Activated naive CD4-positive, alpha-beta T cell (primary cell): ENCODE measurements around the gene SUN1.

Experiments used
- DNase-seq, 4 experiments: peaks; one replicate each; lab custom pipeline; 2025; lab: John Stamatoyannopoulos, UW

Gene SUN1

GRCh38 chr7:877312-878232 is 45.3 kb downstream of the SUN1 start:
- DNase-seq, result no peak

DNA sequence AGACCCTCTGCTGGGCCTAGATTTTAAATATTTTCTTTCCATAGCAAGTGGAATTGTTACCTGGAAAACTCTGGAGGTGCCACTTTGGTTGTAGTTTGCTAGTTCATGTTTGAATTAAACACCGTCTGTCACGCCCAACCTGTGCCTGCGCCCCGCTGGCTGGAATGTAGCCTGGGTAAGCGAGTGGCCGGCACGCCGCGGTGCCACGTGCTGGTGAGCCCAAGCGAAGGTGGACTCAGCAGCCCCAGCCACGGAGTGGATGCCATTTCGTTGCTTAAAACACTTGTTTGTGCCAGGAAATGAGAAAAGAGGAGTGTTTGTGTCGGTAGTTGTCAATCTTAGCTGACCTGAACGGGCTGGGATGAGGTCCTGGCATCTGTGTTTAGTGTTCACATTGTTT is 46.8 kb downstream of the SUN1 start:
- DNase-seq, result no peak

GRCh38 chr7:879706-880105 is 47.4 kb downstream of the SUN1 start:
- DNase-seq, result no peak

GRCh38 chr7:880450-880849 is 48.2 kb downstream of the SUN1 start:
- no peak for DNase-seq

DNA sequence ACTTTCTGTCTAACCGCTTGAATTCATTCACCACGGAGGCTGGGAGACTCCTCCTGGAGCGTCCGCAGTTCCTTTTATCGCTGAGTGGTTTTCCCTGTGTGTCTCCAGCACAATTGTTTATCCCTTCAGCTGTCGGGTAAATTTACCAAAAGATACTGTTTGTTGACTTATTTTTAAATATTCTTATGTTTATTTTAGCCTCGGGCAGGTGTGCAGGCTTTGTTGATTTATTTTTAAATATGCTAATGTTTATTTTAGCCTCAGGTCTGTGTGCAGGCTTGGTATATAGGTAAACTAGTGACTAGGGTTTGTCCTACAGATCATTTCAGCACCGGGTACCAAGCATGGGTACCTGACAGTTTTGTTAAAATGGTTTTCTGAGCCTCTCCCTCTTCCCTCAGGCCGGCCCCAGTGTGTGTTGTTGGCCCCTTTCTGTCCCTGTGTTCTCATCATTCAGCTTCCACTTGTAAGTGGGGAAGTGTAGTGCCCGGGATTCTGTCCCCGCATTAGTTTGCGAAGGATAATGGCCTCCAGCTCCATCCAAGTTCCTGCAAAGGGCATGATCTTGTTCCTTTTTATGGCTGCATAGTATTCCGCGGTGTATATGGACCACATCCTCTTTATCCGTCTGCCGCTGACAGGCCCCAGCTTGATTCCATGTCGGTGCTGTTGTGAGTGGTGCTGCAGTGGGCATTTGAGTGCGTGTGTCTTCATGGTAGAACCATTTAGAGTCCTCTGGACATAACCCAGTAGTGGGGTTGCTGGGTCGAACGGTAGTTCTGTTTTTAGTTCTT is 49.4 kb downstream of the SUN1 start:
- no peak for DNase-seq

GRCh38 chr7:882336-883035 is 50.2 kb downstream of the SUN1 start:
- no peak for DNase-seq

GRCh38 chr7:883055-884021 is 51.1 kb downstream of the SUN1 start:
- no peak for DNase-seq

DNA sequence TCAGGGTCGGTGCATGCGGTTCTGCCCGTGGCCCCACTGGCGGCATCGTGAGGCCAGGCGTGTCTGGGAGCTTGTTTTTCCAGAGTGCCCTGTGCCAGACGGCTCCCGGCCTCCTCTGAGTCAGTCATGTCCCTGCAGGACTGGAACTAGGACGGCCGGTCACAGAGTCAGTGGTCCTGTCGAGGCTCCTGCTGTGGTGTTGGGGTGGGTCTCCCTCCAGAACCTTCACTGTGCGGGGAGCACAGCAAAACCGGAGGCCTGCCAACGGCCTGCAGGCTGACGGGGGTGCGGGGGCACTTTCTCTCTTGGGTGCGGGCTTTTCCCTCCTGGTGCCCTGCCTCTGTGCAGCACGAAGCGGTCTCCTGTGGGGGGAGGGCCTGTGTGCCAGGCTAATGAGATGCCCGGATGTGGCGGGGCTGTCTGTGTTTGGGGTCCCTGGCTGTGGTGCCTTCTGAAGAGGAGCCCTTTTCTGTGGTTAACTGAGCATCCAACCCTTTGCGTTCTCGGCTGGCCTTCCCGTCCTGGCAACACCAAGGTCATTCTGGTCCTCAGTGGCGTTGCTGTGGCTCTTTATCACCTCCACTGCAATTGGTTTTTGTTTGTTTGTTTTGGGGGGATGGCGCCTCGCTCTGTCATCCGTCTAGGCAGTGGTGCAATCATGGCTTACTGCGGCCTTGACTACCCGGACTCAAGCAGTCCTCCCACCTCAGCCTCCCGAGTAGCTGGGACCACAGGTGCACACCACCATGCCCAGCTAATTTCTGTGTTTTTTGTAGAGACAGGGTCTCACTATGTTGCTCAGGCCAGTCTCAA is 52.1 kb downstream of the SUN1 start:
- no peak for DNase-seq

DNA sequence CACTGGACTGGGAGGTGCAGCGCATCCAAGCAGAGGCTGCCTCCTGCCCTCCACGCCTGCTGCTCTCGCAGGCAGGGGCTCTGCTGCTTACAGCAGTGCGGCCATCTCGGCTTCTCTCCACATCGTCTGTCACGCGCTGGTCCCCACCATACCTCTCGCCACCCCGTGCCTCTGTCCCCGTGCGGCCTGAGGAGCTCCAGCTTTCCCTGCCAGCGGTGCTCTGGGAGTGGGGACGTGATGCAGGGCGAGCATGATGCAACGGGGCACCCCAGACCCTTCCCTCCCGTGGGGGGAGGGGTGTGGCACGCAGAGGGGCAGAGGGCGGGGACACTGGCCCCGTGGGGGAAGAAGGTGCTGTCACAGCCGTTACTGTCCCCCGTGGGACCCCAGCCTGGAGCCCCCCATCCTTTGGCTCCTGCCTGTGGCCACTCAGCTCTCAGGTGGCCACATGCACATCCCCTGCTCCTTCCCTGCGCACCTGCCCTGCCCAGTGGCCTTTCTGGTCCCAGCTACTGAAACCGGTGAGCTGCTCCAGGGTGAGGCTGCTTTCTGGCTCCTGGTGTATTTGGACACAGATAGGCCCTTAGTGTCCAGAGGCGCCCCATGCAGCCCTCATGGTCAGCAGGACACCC is 53.1 kb downstream of the SUN1 start:
- DNase-seq, result no peak

DNA sequence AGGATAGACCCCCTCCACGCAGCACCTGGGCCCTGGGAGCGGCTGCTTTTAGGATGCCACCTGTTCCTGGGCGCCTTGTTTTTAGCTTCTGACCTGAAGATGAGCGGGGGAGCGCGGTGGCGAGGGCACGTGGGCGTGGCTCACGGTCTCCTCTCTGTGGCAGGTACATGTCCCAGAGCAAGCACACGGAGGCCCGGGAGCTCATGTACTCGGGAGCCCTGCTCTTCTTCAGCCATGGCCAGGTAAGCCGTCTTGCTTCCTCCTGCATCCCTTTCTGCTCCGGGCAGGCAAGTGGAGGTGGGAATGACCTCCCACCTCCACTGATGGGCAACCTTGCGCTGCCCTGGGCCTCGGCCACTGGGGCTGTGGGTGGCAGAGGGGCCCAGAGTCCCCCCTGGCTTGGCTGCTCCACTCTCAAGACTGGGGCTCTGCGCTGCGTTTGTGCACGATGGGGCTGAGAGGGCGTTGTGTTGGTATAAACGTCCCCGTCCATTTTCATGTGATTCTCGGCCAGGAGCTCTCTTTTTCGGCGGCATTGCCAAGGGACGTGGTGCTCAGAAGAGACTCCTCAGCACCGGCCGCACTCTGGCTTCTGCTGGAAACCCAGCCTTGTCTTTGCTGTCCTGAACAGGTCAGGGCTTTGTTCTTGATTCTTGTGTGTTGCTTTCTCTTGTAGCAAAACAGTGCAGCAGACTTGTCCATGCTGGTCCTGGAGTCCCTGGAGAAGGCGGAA is 53.8 kb downstream of the SUN1 start:
- DNase-seq, result no peak

DNA sequence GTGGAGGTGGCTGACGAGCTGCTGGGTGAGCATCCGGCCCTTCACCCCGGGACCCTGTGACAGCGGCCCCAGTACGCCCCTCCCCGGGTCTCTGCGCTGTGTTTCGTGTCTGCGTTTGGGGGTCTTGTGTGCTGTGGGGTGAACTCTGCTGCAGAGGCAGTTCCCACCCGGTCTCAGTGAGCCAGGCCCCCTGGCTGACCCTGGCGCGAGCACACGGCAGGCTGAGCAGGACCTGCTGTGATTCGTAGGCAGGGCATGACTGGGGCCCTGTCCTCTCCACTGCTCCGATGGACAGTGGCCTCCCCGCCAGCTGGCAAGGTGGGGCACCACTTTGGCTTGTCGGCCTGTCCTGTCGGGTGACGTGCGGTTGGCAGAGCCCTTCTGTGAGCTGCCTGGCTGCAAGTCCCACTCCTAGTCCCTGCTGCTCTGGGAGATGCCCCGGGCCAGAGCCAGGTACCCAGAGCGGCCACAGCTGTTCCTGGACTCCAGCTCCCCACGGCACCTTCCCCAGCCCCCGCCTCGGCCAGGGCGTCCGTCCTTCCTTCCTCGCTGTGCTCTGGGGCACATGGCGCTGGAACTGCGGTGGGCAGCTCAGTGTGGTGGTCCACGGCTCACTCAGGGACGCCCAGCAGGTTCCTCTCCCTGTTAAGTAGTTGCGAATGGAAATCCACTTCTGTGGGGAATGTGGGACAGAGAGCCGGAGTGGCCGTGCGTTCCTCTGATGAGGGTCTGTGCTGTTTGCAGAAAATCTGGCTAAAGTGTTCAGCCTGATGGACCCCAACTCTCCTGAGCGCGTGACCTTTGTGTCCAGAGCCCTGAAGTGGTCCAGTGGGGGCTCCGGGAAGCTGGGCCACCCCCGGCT is 54.6 kb downstream of the SUN1 start:
- no peak for DNase-seq

GRCh38 chr7:887488-887820 is 55.2 kb downstream of the SUN1 start:
- DNase-seq, result no peak

GRCh38 chr7:888081-889024 is 56.1 kb downstream of the SUN1 start:
- no peak for DNase-seq

DNA sequence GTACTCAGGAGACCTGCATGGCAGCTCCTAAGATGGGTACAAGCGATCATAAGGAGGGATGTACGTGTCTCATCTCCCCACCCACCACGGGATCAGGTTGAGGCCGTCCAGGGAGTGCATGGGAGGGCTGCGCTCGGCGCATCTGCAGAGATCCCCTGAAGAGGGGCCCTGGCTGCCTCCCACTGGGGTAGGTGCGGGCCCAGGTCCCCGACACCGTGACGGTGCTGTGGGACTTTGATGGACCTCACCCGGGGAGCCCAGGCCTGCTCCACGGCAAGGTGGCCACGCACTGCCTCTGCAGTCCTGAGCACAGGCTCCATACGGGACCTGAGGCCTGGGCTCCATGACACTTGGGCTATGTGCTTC is 56.7 kb downstream of the SUN1 start:
- no peak for DNase-seq

- no peak for DNase-seq
Observed at GRCh38 chr7:889391-889790, 57.1 kb downstream of the SUN1 start.

DNA sequence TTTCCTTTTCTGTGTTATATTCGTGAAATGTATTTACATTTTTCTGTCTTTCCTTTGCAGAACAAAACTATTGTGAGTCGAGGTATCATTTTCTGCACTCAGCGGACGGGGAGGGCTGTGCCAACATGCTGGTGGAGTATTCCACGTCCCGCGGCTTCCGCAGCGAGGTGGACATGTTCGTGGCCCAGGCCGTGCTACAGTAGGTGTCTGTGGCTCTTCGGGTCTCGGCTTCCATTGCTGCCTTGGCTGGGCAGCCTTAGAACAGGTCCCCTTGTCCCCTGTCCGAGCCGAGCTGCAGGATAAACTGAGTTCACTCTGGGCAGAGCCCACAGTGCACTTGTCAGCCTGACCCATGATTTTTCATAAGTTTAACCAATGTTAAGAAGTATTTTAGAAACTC is 58.6 kb downstream of the SUN1 start:
- no peak for DNase-seq

DNA sequence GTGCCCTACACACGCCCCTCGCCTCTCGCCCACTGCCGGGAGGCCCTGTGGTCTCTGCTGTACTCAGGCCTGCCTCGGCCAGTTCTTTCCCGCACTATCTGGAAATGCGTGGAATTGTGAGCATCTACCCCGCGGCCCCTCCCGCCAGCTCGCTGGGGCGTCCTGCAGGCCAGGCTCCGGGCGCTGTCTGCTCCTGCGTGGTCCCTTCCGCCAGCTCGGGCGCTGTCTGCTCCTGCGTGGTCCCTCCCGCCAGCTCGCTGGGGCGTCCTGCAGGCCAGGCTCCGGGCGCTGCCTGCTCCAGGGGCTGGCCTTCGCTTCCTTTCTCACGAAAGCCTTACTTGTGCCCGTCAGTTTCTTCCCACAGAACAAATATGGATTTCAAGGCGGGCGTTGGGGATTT is 59.0 kb downstream of the SUN1 start:
- DNase-seq, result no peak
